ENCODE measurements around the gene FRMD5.

FRMD5 gene

GRCh38 chr15:43905755-43906154 is 289.3 kb downstream of the FRMD5 start:
- TF ChIP-seq CTCF (IDR thresholded peaks at IDR 0.05; ENCODE audit: low read depth, low read length) = no peak
- DNase-seq (ENCODE audit: extremely low read depth, low read depth) = no peak

- TF ChIP-seq CTCF (IDR thresholded peaks at IDR 0.05; ENCODE audit: low read depth, low read length) = peak; percentile 69
- DNase-seq (ENCODE audit: extremely low read depth, low read depth) = no peak
These were observed 291.2 kb downstream of the FRMD5 start for GRCh38 chr15:43903864-43904290.

GRCh38 chr15:43901495-43901894 is 293.6 kb downstream of the FRMD5 start:
- no peak for TF ChIP-seq CTCF (IDR thresholded peaks at IDR 0.05; ENCODE audit: low read depth, low read length)

GRCh38 chr15:43900996-43901395 is 294.1 kb downstream of the FRMD5 start:
- no peak for DNase-seq (ENCODE audit: extremely low read depth, low read depth)
- no peak for TF ChIP-seq CTCF (IDR thresholded peaks at IDR 0.05; ENCODE audit: low read depth, low read length)

More at GRCh38 chr15:43901495-43901894, 293.6 kb downstream of the FRMD5 start:
- no peak for DNase-seq (ENCODE audit: extremely low read depth, low read depth)

GRCh38 chr15:43899928-43900327 is 295.1 kb downstream of the FRMD5 start:
- DNase-seq (ENCODE audit: extremely low read depth, low read depth) = no peak
- TF ChIP-seq CTCF (IDR thresholded peaks at IDR 0.05; ENCODE audit: low read depth, low read length) = no peak

GRCh38 chr15:43898891-43899290 is 296.2 kb downstream of the FRMD5 start:
- TF ChIP-seq CTCF (IDR thresholded peaks at IDR 0.05; ENCODE audit: low read depth, low read length) = no peak
- no peak for DNase-seq (ENCODE audit: extremely low read depth, low read depth)

GRCh38 chr15:43896543-43896942 is 298.5 kb downstream of the FRMD5 start:
- DNase-seq (ENCODE audit: extremely low read depth, low read depth) = no peak
- no peak for TF ChIP-seq CTCF (IDR thresholded peaks at IDR 0.05; ENCODE audit: low read depth, low read length)

Data from AG09319 (cell line).